ENCODE data around the gene NPIPA5.
"Not testable (repeated sequence)": the region's sequence is repeated elsewhere in the genome, so short reads cannot be mapped to it uniquely, and the experiment has no call there.

DNA sequence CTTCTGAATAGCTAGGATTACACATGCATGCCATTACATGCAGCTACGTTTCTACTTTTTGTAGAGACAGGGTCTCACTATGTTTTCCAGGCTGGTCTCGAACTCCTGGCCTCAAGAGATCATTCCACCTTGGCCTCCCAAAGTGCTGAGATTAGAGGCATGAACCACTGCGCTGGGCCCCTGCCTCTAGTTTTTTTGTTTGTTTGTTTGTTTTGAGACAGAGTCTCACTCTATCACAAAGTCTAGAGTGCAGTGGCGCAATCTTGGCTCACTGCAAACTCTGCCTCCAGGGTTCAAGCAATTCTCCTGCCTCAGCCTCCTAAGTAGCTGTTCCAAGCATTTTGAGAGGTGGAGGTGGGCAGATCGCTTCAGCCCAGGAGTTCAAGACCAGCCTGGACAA, 43.6 kb upstream of the NPIPA5 start:
- TF ChIP-seq, protein P1, sequence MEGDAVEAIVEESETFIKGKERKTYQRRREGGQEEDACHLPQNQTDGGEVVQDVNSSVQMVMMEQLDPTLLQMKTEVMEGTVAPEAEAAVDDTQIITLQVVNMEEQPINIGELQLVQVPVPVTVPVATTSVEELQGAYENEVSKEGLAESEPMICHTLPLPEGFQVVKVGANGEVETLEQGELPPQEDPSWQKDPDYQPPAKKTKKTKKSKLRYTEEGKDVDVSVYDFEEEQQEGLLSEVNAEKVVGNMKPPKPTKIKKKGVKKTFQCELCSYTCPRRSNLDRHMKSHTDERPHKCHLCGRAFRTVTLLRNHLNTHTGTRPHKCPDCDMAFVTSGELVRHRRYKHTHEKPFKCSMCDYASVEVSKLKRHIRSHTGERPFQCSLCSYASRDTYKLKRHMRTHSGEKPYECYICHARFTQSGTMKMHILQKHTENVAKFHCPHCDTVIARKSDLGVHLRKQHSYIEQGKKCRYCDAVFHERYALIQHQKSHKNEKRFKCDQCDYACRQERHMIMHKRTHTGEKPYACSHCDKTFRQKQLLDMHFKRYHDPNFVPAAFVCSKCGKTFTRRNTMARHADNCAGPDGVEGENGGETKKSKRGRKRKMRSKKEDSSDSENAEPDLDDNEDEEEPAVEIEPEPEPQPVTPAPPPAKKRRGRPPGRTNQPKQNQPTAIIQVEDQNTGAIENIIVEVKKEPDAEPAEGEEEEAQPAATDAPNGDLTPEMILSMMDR (IDR thresholded peaks at IDR 0.05; ENCODE audit: extremely low read depth in 1 of 2, insufficient read depth in 1 of 2, low read depth in 1 of 2, low read length in 2 of 2) = not testable (repeated sequence)
- TF ChIP-seq POLR2A (IDR thresholded peaks at IDR 0.05; ENCODE audit: low read depth, low read length); EZH2 (IDR thresholded peaks at IDR 0.05; ENCODE audit: borderline replicate concordance, low read depth, low read length, severe bottlenecking); POLR2AphosphoS5 (IDR thresholded peaks at IDR 0.05; ENCODE audit: insufficient read depth, low read depth, low read length); JUN (IDR thresholded peaks at IDR 0.05; ENCODE audit: borderline replicate concordance, insufficient read depth, insufficient read length, low read depth); FOS (IDR thresholded peaks at IDR 0.05; ENCODE audit: borderline replicate concordance, insufficient read depth, low read length): not testable (repeated sequence)
- TF ChIP-seq, protein P2, sequence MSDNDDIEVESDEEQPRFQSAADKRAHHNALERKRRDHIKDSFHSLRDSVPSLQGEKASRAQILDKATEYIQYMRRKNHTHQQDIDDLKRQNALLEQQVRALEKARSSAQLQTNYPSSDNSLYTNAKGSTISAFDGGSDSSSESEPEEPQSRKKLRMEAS (IDR thresholded peaks at IDR 0.05; ENCODE audit: insufficient read depth, insufficient read length) = not testable (repeated sequence)
